Keratinocyte (primary cell): Measurements from ENCODE around the gene RFX8. TPM values are rescaled to one million over a fixed set of nuclear protein-coding genes. Genes with fewer than 3 reads are reported as not detected.

Source experiments
- DNase-seq: peaks from one replicate; pipeline ENCODE4 v3.0.0-alpha.2; 2011; ENCODE audit warnings: low read depth, missing footprints, low spot score
- FAIRE-seq: peaks from 2 replicates; lab custom pipeline; 2011; peaks lifted over from hg19 to GRCh38; lab: Jason Lieb, UNC
- H2AFZ ChIP-seq: 2 replicates; pipeline ENCODE4 v1.6.0; 2012; ENCODE audit warnings: low read length, control low read depth, inconsistent platforms; ENCODE audit not compliant: control insufficient read depth
- H3K27ac ChIP-seq: 2 replicates; pipeline ENCODE4 v1.5.1; 2011; ENCODE audit warnings: low read length; ENCODE audit not compliant: control insufficient read depth, insufficient read depth
- H3K27me3 ChIP-seq: 3 replicates; pipeline ENCODE4 v1.6.0; 2011; ENCODE audit warnings: low read length; ENCODE audit not compliant: control insufficient read depth, insufficient read depth; ENCODE audit errors: extremely low read depth
- H3K36me3 ChIP-seq, 2 experiments: 2 replicates in 1 of 2; 3 replicates in 1 of 2; pipeline ENCODE4 v1.5.1; 2011; ENCODE audit warnings: low read length in 2 of 2, mild to moderate bottlenecking in 1 of 2; ENCODE audit not compliant: control insufficient read depth in 2 of 2, insufficient read depth in 2 of 2; ENCODE audit errors: extremely low read depth in 1 of 2
- H3K4me1 ChIP-seq: 3 replicates; pipeline ENCODE4 v1.5.1; 2011; ENCODE audit warnings: low read length; ENCODE audit not compliant: control insufficient read depth, insufficient read depth; ENCODE audit errors: extremely low read depth
- H3K4me2 ChIP-seq: 3 replicates; pipeline ENCODE4 v1.6.0; 2011; ENCODE audit warnings: low read depth, low read length; ENCODE audit not compliant: control insufficient read depth, insufficient read depth; ENCODE audit errors: extremely low read depth
- H3K4me3 ChIP-seq, 3 experiments: fragments of 200-600 bp in 1 of 3; sonication (generic) in 1 of 3; 2 replicates in 2 of 3; 3 replicates in 1 of 3; pipeline ENCODE4 v1.5.1; 2011 to 2016; ENCODE audit warnings: low read length in 3 of 3, mild to moderate bottlenecking in 3 of 3, control low read depth in 2 of 3, inconsistent platforms in 1 of 3, low read depth in 1 of 3, mixed read lengths in 1 of 3, mixed run types in 1 of 3, moderate library complexity in 1 of 3; ENCODE audit not compliant: control insufficient read depth in 2 of 3, insufficient read depth in 2 of 3; ENCODE audit errors: extremely low read depth in 1 of 3
- H3K79me2 ChIP-seq: 2 replicates; pipeline ENCODE4 v1.6.0; 2012; ENCODE audit warnings: low read length; ENCODE audit not compliant: control insufficient read depth, insufficient read depth
- H3K9ac ChIP-seq: 3 replicates; pipeline ENCODE4 v1.6.0; 2011; ENCODE audit warnings: low read length; ENCODE audit not compliant: control insufficient read depth, insufficient read depth; ENCODE audit errors: extremely low read depth
- H3K9me1 ChIP-seq: 3 replicates; pipeline ENCODE4 v1.6.0; 2011; ENCODE audit warnings: low read length; ENCODE audit not compliant: control insufficient read depth, insufficient read depth; ENCODE audit errors: extremely low read depth
- H3K9me3 ChIP-seq: 2 replicates; pipeline ENCODE4 v1.5.1; 2012; ENCODE audit warnings: low read depth, low read length; ENCODE audit not compliant: control insufficient read depth
- H4K20me1 ChIP-seq: 3 replicates; pipeline ENCODE4 v1.6.0; 2011; ENCODE audit warnings: low read length; ENCODE audit not compliant: control insufficient read depth, insufficient read depth; ENCODE audit errors: extremely low read depth
- EZH2 ChIP-seq: IDR thresholded peaks from one replicate; pipeline ENCODE4 v1.6.1; 2012; ENCODE audit warnings: inconsistent platforms, mild to moderate bottlenecking, low read length, moderate library complexity
- dilution Hi-C: fragments of 300-500 bp; cut with MboI; formaldehyde crosslinking; loops from one replicate; pipeline ENCODE4 v1.7.0; 2020; ENCODE audit warnings: low sequenced_read_pairs; ENCODE audit not compliant: extremely low pct_ligation_motif_present
- polyA plus RNA-seq, 5 experiments: library from polyadenylated mRNA; depleted of rRNA in 3 of 5; stranded (reverse) in 3 of 5; stranded (forward) in 1 of 5; unstranded in 1 of 5; fragments of >200 nt; gene quantifications; 1 replicate in 1 of 5; 2 replicates in 3 of 5; 3 replicates in 1 of 5; pipeline versions ENCODE4 v1.2.1 to v1.2.3, GENCODE V29; 2011 to 2012; ENCODE audit warnings: missing spikeins in 2 of 5, low read depth in 1 of 5, low replicate concordance in 1 of 5
- TF ChIP-seq, protein P1 (sequence below), 3 experiments: IDR thresholded peaks in 1 of 3; conservative IDR thresholded peaks in 1 of 3; optimal IDR thresholded peaks in 1 of 3; 2 replicates in 2 of 3; 3 replicates in 1 of 3; pipeline versions ENCODE3 to v1.5.1; 2011; ENCODE audit warnings: low read length in 3 of 3, mild to moderate bottlenecking in 3 of 3, moderate library complexity in 2 of 3, control low read depth in 1 of 3, inconsistent platforms in 1 of 3; ENCODE audit not compliant: insufficient read depth in 2 of 3; ENCODE audit errors: extremely low read depth in 1 of 3

The RFX8 gene
- polyA plus RNA-seq, 1 donor (not counting 4 experiments of a cell fraction or from before 2014, with no cell fraction given), result 0.05 TPM

- FAIRE-seq, result no peak
- H3K36me3 ChIP-seq, result no peaks in the 10 kb centered on the region
Measured at GRCh38 chr2:101364878-101365277, 110.0 kb downstream of the RFX8 start.

DNA sequence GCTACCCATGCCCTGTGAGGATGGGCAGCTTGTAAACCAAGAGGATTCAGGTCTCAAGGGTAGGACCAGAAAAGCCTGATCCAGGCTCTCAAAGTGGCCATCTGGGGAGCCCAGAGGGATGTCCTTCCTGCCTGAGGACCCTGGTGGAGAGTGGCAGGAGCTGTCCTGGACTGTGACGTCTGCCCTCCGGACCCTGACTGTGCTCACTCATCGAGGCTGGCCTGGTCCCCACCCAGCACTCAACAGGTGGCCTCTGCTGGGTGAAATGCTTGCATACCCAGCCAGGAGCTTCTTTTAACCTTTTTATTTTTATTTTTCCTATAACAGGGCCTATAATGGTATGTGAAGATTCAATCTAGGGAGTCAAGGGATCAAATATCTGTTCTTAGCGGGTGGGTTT is 112.1 kb downstream of the RFX8 start:
- H3K27ac ChIP-seq, result no peak overlapping the region
- H3K9ac ChIP-seq, result no peak overlapping the region
- peaks cover 30% of the 10 kb centered on the region for H3K4me1 ChIP-seq
- no peaks in the 10 kb centered on the region for H3K79me2 ChIP-seq
- H3K27me3 ChIP-seq, result no peaks in the 10 kb centered on the region
- no peaks in the 10 kb centered on the region for H3K9me3 ChIP-seq
- FAIRE-seq, result no peak
- H3K4me2 ChIP-seq, result no peak overlapping the region
- DNase-seq, result no peak
- H3K4me3 ChIP-seq, result no peak overlapping the region
- no peak overlapping the region for H2AFZ ChIP-seq
- no peaks in the 10 kb centered on the region for H4K20me1 ChIP-seq
- no peaks in the 10 kb centered on the region for H3K9me1 ChIP-seq
- TF ChIP-seq, protein P1, sequence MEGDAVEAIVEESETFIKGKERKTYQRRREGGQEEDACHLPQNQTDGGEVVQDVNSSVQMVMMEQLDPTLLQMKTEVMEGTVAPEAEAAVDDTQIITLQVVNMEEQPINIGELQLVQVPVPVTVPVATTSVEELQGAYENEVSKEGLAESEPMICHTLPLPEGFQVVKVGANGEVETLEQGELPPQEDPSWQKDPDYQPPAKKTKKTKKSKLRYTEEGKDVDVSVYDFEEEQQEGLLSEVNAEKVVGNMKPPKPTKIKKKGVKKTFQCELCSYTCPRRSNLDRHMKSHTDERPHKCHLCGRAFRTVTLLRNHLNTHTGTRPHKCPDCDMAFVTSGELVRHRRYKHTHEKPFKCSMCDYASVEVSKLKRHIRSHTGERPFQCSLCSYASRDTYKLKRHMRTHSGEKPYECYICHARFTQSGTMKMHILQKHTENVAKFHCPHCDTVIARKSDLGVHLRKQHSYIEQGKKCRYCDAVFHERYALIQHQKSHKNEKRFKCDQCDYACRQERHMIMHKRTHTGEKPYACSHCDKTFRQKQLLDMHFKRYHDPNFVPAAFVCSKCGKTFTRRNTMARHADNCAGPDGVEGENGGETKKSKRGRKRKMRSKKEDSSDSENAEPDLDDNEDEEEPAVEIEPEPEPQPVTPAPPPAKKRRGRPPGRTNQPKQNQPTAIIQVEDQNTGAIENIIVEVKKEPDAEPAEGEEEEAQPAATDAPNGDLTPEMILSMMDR (optimal IDR thresholded peaks at IDR 0.05 in 1 of 3, IDR thresholded peaks at IDR 0.05 in 1 of 3, conservative IDR thresholded peaks at IDR 0.05 in 1 of 3; ENCODE audit: extremely low read depth in 1 of 3, insufficient read depth in 2 of 3, low read length in 3 of 3), result no peak
- TF ChIP-seq EZH2, result no peak
- dilution Hi-C loops, result no loop called here
- no peaks in the 10 kb centered on the region for H3K36me3 ChIP-seq

More at GRCh38 chr2:101364878-101365277, 110.0 kb downstream of the RFX8 start:
- Histone ChIP-seq H3K9ac (no peak overlapping the region), H3K27me3 (no peaks in the 10 kb centered on the region), H3K79me2 (no peaks in the 10 kb centered on the region), H3K4me1 (peaks cover 21% of the 10 kb centered on the region), H3K4me2 (no peak overlapping the region), H3K27ac (no peak overlapping the region), H3K4me3 (no peak overlapping the region), H3K9me1 (no peaks in the 10 kb centered on the region), H4K20me1 (no peaks in the 10 kb centered on the region), H3K9me3 (no peaks in the 10 kb centered on the region), H2AFZ (no peak overlapping the region)
- TF ChIP-seq EZH2, result no peak
- no peak for DNase-seq
- dilution Hi-C loops, result no loop called here

- FAIRE-seq (no peak), DNase-seq (no peak)
- no peaks in the 10 kb centered on the region for H3K79me2 ChIP-seq
- H4K20me1 ChIP-seq, result no peaks in the 10 kb centered on the region
- no peaks in the 10 kb centered on the region for H3K9me1 ChIP-seq
- H3K4me2 ChIP-seq, result no peak overlapping the region
- no peak overlapping the region for H3K9ac ChIP-seq
- H3K9me3 ChIP-seq, result no peaks in the 10 kb centered on the region
- no peak overlapping the region for H3K27ac ChIP-seq
- H2AFZ ChIP-seq, result no peak overlapping the region
- TF ChIP-seq EZH2, result no peak
- TF ChIP-seq, protein P1 (optimal IDR thresholded peaks at IDR 0.05 in 1 of 3, IDR thresholded peaks at IDR 0.05 in 1 of 3, conservative IDR thresholded peaks at IDR 0.05 in 1 of 3; ENCODE audit: extremely low read depth in 1 of 3, insufficient read depth in 2 of 3, low read length in 3 of 3), result no peak
- H3K4me3 ChIP-seq, result no peak overlapping the region
- no peaks in the 10 kb centered on the region for H3K36me3 ChIP-seq
- H3K27me3 ChIP-seq, result no peaks in the 10 kb centered on the region
- dilution Hi-C loops, result no loop called here
- H3K4me1 ChIP-seq, result peaks cover 31% of the 10 kb centered on the region
Measured at GRCh38 chr2:101362316-101362715, 112.6 kb downstream of the RFX8 start.
